Inferior parietal cortex (tissue), 1 donor: ENCODE measurements around the gene MAPK4.
"Not testable (repeated sequence)": the region's sequence is repeated elsewhere in the genome, so short reads cannot be mapped to it uniquely, and the experiment has no call there.

ENCODE experiments used
- DNase-seq: peaks from one replicate; pipeline ENCODE4 v3.0.0-alpha.2; 2016; ENCODE audit errors: extremely low spot score

MAPK4 gene

GRCh38 chr18:50680966-50681365, 121.1 kb downstream of the MAPK4 start:
- DNase-seq = no peak

- DNase-seq = no peak
These were observed 123.0 kb downstream of the MAPK4 start for GRCh38 chr18:50682852-50683251.

- no peak for DNase-seq
These were observed 126.5 kb downstream of the MAPK4 start for GRCh38 chr18:50686409-50686808.

GRCh38 chr18:50687491-50687890, 127.6 kb downstream of the MAPK4 start:
- DNase-seq = no peak

- no peak for DNase-seq
These were observed 129.7 kb downstream of the MAPK4 start for GRCh38 chr18:50689578-50689977.

- no peak for DNase-seq
These were observed 134.3 kb downstream of the MAPK4 start for GRCh38 chr18:50694147-50694546.

- no peak for DNase-seq
These were observed 135.7 kb downstream of the MAPK4 start for GRCh38 chr18:50695431-50696176.

- DNase-seq = no peak
These were observed 136.5 kb downstream of the MAPK4 start for GRCh38 chr18:50696436-50696835.

GRCh38 chr18:50696929-50697328, 137.0 kb downstream of the MAPK4 start:
- DNase-seq = no peak

- no peak for DNase-seq
These were observed 137.6 kb downstream of the MAPK4 start for GRCh38 chr18:50697509-50697908.

- no peak for DNase-seq
These were observed 140.6 kb downstream of the MAPK4 start for GRCh38 chr18:50700245-50701165.

- DNase-seq = no peak
These were observed 144.6 kb downstream of the MAPK4 start for GRCh38 chr18:50704357-50704940.

GRCh38 chr18:50706199-50706598, 146.3 kb downstream of the MAPK4 start:
- no peak for DNase-seq

GRCh38 chr18:50706651-50707050, 146.8 kb downstream of the MAPK4 start:
- no peak for DNase-seq

GRCh38 chr18:50707297-50707696, 147.4 kb downstream of the MAPK4 start:
- not testable (repeated sequence) for DNase-seq

GRCh38 chr18:50707855-50708469, 148.1 kb downstream of the MAPK4 start:
- no peak for DNase-seq

- DNase-seq = no peak
These were observed 149.3 kb downstream of the MAPK4 start for GRCh38 chr18:50709193-50709592.

- no peak for DNase-seq
These were observed 151.5 kb downstream of the MAPK4 start for GRCh38 chr18:50711386-50711785.

- DNase-seq = no peak
These were observed 156.0 kb downstream of the MAPK4 start for GRCh38 chr18:50715919-50716318.

- no peak for DNase-seq
These were observed 157.0 kb downstream of the MAPK4 start for GRCh38 chr18:50716902-50717301.

GRCh38 chr18:50717563-50717962, 157.7 kb downstream of the MAPK4 start:
- no peak for DNase-seq
